ENCODE results near the gene RPTOR. TPM values are rescaled to one million over a fixed set of nuclear protein-coding genes. Genes with fewer than 3 reads are reported as not detected.

The RPTOR gene
- polyA plus RNA-seq, 4 donors: 3.2 to 16.5 (median 10.1) TPM

DNA sequence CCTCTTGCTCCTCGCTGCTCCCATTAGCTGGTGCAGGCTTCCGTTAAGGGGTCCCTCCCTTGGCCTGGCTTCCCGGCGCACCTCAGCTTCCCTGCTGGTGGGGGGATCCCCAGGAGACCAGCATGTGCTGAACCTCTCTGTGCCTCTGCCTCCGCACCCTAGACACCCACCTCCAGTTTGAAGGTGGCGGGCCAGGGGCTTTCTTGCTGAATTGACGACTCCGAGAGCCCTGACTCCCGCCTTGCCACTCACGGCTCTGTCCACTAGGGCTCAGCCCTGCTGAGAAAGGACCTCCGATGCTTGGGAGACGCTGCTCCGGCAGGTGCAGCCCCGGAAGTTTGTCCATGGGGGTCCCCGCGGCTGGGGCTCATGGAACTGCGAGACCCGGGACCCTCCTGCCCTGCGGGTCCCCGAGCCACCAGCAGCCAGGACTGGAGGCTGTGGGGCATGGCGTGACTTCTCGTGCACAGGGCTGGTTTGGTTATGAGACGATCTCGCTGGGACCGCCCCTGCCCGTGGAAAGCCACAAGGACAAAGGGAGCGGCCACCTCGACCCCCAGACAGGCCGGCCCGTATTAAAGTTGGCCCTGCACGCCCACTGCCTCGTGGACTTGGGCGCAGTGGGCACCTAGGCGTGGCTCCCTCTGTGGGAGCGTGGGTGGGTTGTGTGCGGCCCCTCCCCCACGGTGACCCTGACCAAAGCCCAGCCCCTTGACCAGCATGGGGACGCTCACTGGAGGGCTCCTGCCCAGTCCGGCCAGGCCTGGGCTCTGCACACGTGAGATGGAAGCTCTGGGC is 455.1 kb downstream of the RPTOR start:
- Histone ChIP-seq H3K9me3 (ENCODE audit: control insufficient read depth in 2 of 2, insufficient read depth in 1 of 2, low read depth in 1 of 2, low read length in 1 of 2) (no peaks in the 10 kb centered on the region), H3K36me3 (ENCODE audit: control insufficient read depth in 3 of 3, insufficient read depth in 2 of 3, low read depth in 1 of 3, low read length in 3 of 3) (peaks cover 13 to 65% (median 18%) of the 10 kb centered on the region in 3 donors), H3K4me1 (ENCODE audit: control insufficient read depth in 3 of 3, insufficient read depth in 2 of 3, low read depth in 1 of 3, low read length in 2 of 3) (peaks cover 0 to 16% (median 4%) of the 10 kb centered on the region in 3 donors)

DNA sequence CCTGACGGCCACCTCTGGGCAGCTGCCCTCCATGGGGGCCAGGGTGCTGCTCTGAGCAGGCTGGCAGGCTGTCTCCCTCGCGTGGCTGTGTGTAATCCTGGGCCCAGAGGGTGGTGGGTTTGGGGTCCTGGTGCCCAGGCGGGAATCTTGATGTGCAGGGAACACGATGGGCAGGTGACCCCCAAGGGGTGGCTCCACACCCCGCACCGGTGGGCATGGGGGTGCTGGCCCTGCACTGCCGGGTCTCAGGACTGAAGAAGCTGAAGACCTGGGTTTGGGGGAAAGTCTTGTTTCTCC is 455.6 kb downstream of the RPTOR start:
- Histone ChIP-seq H3K9me3 (ENCODE audit: control insufficient read depth in 2 of 2, insufficient read depth in 1 of 2, low read depth in 1 of 2, low read length in 1 of 2) (no peaks in the 10 kb centered on the region), H3K36me3 (ENCODE audit: control insufficient read depth in 3 of 3, insufficient read depth in 2 of 3, low read depth in 1 of 3, low read length in 3 of 3) (peaks cover 11 to 59% (median 14%) of the 10 kb centered on the region in 3 donors), H3K4me3 (ENCODE audit: low read depth in 1 of 3, low read length in 3 of 3) (no peak overlapping the region), H3K27me3 (ENCODE audit: control insufficient read depth in 3 of 3, insufficient read depth in 3 of 3, low read length in 3 of 3) (peaks cover 3 to 17% (median 11%) of the 10 kb centered on the region in 3 donors), H3K27ac (ENCODE audit: low read depth in 1 of 3, low read length in 2 of 3) (no peak overlapping the region), H3K4me1 (ENCODE audit: control insufficient read depth in 3 of 3, insufficient read depth in 2 of 3, low read depth in 1 of 3, low read length in 2 of 3) (peaks cover 0 to 17% (median 4%) of the 10 kb centered on the region in 3 donors)
- DNase-seq: no peak
- WGBS, 3 donors: 52 to 90% (median 77%) methylated on average over 8 of the region's 8 CpGs
- no peak for FAIRE-seq

More for the DNA sequence above, 455.1 kb downstream of the RPTOR start:
- Histone ChIP-seq H3K27ac (ENCODE audit: low read depth in 1 of 3, low read length in 2 of 3) (no peak overlapping the region), H3K4me3 (ENCODE audit: low read depth in 1 of 3, low read length in 3 of 3) (no peak overlapping the region), H3K27me3 (ENCODE audit: control insufficient read depth in 3 of 3, insufficient read depth in 3 of 3, low read length in 3 of 3) (peaks cover 3 to 11% (median 9%) of the 10 kb centered on the region in 3 donors)
- DNase-seq (no peak), FAIRE-seq (no peak)
- WGBS, 3 donors: 87 to 93% (median 90%) methylated on average over 38 to 40 of the region's 40 CpGs

DNA sequence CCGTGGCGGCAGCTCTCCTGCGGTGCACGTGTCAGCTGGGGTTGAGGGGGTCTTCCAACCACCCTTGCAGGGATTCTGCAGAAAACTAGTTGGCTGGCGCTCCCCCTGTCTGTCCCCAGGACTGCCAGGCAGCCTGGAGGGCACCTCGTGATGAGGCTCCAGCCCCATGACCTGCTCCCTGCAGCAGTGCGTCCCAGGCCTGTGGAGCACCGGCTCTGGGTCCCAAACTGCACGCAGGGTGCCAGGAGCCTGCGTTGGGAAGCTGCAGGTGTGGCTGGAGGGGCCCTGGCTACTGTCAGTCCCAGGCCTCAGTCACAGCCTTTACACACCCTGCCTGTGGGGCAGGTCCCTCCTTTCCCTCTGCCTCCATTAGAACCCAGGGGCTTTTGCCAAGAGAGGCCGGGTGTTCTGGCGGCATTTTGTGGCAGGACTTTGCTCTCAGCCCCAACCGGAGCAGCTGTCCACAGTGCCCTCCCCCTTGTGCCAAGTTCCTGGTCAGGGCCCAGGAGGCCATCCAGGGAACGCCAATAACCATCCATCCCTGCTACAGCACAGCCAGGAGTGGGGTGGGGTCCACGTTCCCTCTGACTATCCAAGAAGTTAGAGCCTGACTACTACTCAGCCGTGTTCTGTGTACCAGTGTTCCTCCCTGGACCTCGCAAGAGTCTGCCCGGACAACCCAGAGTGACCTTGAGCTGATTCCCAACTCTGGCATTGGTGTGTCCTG is 456.2 kb downstream of the RPTOR start:
- Histone ChIP-seq H3K27me3 (ENCODE audit: control insufficient read depth in 3 of 3, insufficient read depth in 3 of 3, low read length in 3 of 3) (peaks cover 3 to 20% (median 11%) of the 10 kb centered on the region in 3 donors), H3K27ac (ENCODE audit: low read depth in 1 of 3, low read length in 2 of 3) (no peak overlapping the region), H3K4me1 (ENCODE audit: control insufficient read depth in 3 of 3, insufficient read depth in 2 of 3, low read depth in 1 of 3, low read length in 2 of 3) (peaks cover 0 to 17% (median 4%) of the 10 kb centered on the region in 3 donors), H3K36me3 (ENCODE audit: control insufficient read depth in 3 of 3, insufficient read depth in 2 of 3, low read depth in 1 of 3, low read length in 3 of 3) (peaks cover 11 to 54% (median 13%) of the 10 kb centered on the region in 3 donors), H3K9me3 (ENCODE audit: control insufficient read depth in 2 of 2, insufficient read depth in 1 of 2, low read depth in 1 of 2, low read length in 1 of 2) (no peaks in the 10 kb centered on the region), H3K4me3 (ENCODE audit: low read depth in 1 of 3, low read length in 3 of 3) (no peak overlapping the region)
- WGBS, 3 donors: 28 to 63% (median 49%) methylated on average over 18 of the region's 18 CpGs
- FAIRE-seq (no peak), DNase-seq (peak in 1 of 2 donors; percentile 50)

DNA sequence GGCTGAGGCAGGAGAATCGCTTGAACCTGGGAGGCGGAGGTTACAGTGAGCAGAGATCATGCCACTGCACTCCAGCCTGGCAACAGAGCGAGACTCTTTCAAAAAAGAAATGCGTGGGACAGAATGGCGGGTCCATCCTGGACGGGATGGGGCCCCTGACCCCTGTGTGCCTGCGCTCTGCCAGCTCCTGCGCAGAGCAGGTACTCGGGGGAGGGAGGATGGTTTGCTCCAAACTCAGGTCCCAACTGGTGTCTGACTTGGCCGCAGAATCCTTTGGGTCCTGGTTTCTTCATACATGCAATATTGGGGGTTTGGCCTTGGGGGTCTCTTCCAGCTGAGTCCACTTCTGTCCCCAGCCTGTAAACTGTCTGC is 457.4 kb downstream of the RPTOR start:
- 26 to 73% (median 53%) methylated on average over 10 of the region's 10 CpGs for WGBS, 3 donors
- Histone ChIP-seq H3K9me3 (ENCODE audit: control insufficient read depth in 2 of 2, insufficient read depth in 1 of 2, low read depth in 1 of 2, low read length in 1 of 2) (no peaks in the 10 kb centered on the region), H3K36me3 (ENCODE audit: control insufficient read depth in 3 of 3, insufficient read depth in 2 of 3, low read depth in 1 of 3, low read length in 3 of 3) (peaks cover 10 to 42% (median 11%) of the 10 kb centered on the region in 3 donors), H3K27ac (ENCODE audit: low read depth in 1 of 3, low read length in 2 of 3) (no peak overlapping the region), H3K4me3 (ENCODE audit: low read depth in 1 of 3, low read length in 3 of 3) (no peak overlapping the region), H3K27me3 (ENCODE audit: control insufficient read depth in 3 of 3, insufficient read depth in 3 of 3, low read length in 3 of 3) (peaks cover 3 to 29% (median 11%) of the 10 kb centered on the region in 3 donors), H3K4me1 (ENCODE audit: control insufficient read depth in 3 of 3, insufficient read depth in 2 of 3, low read depth in 1 of 3, low read length in 2 of 3) (peaks cover 0 to 17% (median 4%) of the 10 kb centered on the region in 3 donors)
- FAIRE-seq (no peak), DNase-seq (no peak)

- WGBS, 3 donors: 27 to 42% (median 37%) methylated on average over 20 to 21 of the region's 21 CpGs
- Histone ChIP-seq H3K9me3 (ENCODE audit: control insufficient read depth in 2 of 2, insufficient read depth in 1 of 2, low read depth in 1 of 2, low read length in 1 of 2) (no peaks in the 10 kb centered on the region), H3K36me3 (ENCODE audit: control insufficient read depth in 3 of 3, insufficient read depth in 2 of 3, low read depth in 1 of 3, low read length in 3 of 3) (peaks cover 3 to 35% (median 6%) of the 10 kb centered on the region in 3 donors), H3K27ac (ENCODE audit: low read depth in 1 of 3, low read length in 2 of 3) (no peak overlapping the region), H3K4me1 (ENCODE audit: control insufficient read depth in 3 of 3, insufficient read depth in 2 of 3, low read depth in 1 of 3, low read length in 2 of 3) (peaks cover 0 to 17% (median 4%) of the 10 kb centered on the region in 3 donors), H3K27me3 (ENCODE audit: control insufficient read depth in 3 of 3, insufficient read depth in 3 of 3, low read length in 3 of 3) (peaks cover 3 to 31% (median 11%) of the 10 kb centered on the region in 3 donors), H3K4me3 (ENCODE audit: low read depth in 1 of 3, low read length in 3 of 3) (no peak overlapping the region)
- FAIRE-seq (no peak), DNase-seq (peak; percentile 68 to 84)
Observed at GRCh38 chr17:81002409-81003361, 458.0 kb downstream of the RPTOR start.

DNA sequence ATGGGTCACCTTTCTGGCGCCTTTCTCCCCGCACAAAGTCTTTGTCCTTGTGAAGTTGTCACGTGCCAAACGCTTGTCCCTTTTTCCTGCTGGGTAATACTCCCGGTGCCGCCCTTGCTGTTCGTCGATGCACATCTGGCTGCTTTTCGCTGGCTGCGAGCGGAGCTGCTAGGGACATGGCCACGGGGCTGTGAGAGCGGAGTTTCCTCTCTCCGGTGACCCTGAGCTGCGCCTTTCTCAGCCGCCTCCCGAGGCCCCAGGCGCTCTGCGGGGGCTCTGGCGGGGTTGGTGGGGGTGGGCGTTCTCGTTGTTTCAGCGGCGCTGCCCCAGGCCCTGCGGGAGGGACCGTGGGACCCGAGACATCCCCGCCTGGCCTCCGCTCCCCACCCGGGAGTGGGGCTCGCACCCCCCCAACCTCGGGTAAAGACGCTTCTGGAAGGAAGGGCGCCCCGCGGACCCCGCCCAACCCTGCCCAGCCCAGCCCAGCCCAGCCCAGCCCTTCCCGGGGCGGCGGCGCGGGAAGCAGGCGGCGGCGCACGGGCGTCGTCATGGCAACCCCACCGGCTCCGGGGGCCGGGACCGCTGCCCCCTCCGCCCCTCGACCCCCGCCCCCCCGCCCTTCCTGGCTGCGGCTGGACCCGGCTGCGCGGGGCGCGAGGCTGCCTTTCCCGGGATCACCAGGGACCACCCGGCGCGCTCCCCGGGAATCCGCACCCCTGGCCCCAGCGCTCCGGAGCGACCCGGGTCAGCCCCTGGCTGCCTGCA is 459.3 kb downstream of the RPTOR start:
- 3 to 7% (median 7%) methylated on average over 42 to 72 of the region's 72 CpGs for WGBS, 3 donors
- Histone ChIP-seq H3K4me3 (ENCODE audit: low read depth in 1 of 3, low read length in 3 of 3) (peak overlapping the region in 1 of 3 donors; percentile 21), H3K27ac (ENCODE audit: low read depth in 1 of 3, low read length in 2 of 3) (no peak overlapping the region), H3K4me1 (ENCODE audit: control insufficient read depth in 3 of 3, insufficient read depth in 2 of 3, low read depth in 1 of 3, low read length in 2 of 3) (peaks cover 0 to 17% (median 4%) of the 10 kb centered on the region in 3 donors), H3K36me3 (ENCODE audit: control insufficient read depth in 3 of 3, insufficient read depth in 2 of 3, low read depth in 1 of 3, low read length in 3 of 3) (peaks cover 0 to 23% (median 3%) of the 10 kb centered on the region in 3 donors), H3K9me3 (ENCODE audit: control insufficient read depth in 2 of 2, insufficient read depth in 1 of 2, low read depth in 1 of 2, low read length in 1 of 2) (no peaks in the 10 kb centered on the region), H3K27me3 (ENCODE audit: control insufficient read depth in 3 of 3, insufficient read depth in 3 of 3, low read length in 3 of 3) (peaks cover 3 to 31% (median 11%) of the 10 kb centered on the region in 3 donors)
- no peak for DNase-seq
- FAIRE-seq: no peak

GRCh38 chr17:81006891-81007290 is 462.3 kb downstream of the RPTOR start:
- FAIRE-seq: no peak
- no peak for DNase-seq
- Histone ChIP-seq H3K4me3 (ENCODE audit: low read depth in 1 of 3, low read length in 3 of 3) (no peak overlapping the region), H3K4me1 (ENCODE audit: control insufficient read depth in 3 of 3, insufficient read depth in 2 of 3, low read depth in 1 of 3, low read length in 2 of 3) (peaks cover 0 to 17% (median 3%) of the 10 kb centered on the region in 3 donors), H3K27ac (ENCODE audit: low read depth in 1 of 3, low read length in 2 of 3) (no peak overlapping the region), H3K27me3 (ENCODE audit: control insufficient read depth in 3 of 3, insufficient read depth in 3 of 3, low read length in 3 of 3) (peaks cover 3 to 31% (median 11%) of the 10 kb centered on the region in 3 donors), H3K9me3 (ENCODE audit: control insufficient read depth in 2 of 2, insufficient read depth in 1 of 2, low read depth in 1 of 2, low read length in 1 of 2) (peaks cover 0 to 14% of the 10 kb centered on the region in 2 donors), H3K36me3 (ENCODE audit: control insufficient read depth in 3 of 3, insufficient read depth in 2 of 3, low read depth in 1 of 3, low read length in 3 of 3) (no peaks in the 10 kb centered on the region)
- 72 to 76% (median 72%) methylated on average over 10 of the region's 10 CpGs for WGBS, 3 donors

All from small intestine (tissue), 7 donors.